ENCODE measurements around the gene ZFP62.

DNA sequence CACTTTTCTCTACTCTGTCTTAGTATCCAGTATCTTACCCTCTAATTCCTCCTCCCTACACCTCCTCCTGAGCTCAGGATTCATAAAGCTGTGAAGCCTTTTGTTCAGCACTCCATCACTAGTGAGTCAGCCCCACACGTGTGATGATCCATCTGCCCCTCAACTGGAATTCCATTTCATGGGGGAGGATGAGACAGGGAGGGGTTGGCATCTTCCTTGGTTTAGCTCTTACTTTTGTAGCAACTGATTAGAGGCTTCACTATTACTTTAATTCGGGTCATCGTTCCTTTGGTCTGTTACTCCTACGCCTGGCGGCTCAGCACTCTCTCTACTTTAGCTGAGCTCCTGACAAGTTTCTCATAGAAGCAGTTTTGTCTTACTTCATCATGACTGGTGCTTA lies 49.7 kb upstream of the ZFP62 start:
- TF ChIP-seq, protein P1, sequence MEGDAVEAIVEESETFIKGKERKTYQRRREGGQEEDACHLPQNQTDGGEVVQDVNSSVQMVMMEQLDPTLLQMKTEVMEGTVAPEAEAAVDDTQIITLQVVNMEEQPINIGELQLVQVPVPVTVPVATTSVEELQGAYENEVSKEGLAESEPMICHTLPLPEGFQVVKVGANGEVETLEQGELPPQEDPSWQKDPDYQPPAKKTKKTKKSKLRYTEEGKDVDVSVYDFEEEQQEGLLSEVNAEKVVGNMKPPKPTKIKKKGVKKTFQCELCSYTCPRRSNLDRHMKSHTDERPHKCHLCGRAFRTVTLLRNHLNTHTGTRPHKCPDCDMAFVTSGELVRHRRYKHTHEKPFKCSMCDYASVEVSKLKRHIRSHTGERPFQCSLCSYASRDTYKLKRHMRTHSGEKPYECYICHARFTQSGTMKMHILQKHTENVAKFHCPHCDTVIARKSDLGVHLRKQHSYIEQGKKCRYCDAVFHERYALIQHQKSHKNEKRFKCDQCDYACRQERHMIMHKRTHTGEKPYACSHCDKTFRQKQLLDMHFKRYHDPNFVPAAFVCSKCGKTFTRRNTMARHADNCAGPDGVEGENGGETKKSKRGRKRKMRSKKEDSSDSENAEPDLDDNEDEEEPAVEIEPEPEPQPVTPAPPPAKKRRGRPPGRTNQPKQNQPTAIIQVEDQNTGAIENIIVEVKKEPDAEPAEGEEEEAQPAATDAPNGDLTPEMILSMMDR (IDR thresholded peaks at IDR 0.05), result no peak
- TF ChIP-seq POLR2A (IDR thresholded peaks at IDR 0.05), result no peak

All from ovary (tissue), 3 donors.